Measurements from ENCODE around the gene ARHGAP19.

- no peak for TF ChIP-seq POLR2AphosphoS5 (IDR thresholded peaks at IDR 0.05)
- TF ChIP-seq, protein P1, sequence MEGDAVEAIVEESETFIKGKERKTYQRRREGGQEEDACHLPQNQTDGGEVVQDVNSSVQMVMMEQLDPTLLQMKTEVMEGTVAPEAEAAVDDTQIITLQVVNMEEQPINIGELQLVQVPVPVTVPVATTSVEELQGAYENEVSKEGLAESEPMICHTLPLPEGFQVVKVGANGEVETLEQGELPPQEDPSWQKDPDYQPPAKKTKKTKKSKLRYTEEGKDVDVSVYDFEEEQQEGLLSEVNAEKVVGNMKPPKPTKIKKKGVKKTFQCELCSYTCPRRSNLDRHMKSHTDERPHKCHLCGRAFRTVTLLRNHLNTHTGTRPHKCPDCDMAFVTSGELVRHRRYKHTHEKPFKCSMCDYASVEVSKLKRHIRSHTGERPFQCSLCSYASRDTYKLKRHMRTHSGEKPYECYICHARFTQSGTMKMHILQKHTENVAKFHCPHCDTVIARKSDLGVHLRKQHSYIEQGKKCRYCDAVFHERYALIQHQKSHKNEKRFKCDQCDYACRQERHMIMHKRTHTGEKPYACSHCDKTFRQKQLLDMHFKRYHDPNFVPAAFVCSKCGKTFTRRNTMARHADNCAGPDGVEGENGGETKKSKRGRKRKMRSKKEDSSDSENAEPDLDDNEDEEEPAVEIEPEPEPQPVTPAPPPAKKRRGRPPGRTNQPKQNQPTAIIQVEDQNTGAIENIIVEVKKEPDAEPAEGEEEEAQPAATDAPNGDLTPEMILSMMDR (IDR thresholded peaks at IDR 0.05), result no peak
Measured at GRCh38 chr10:97179731-97180362, 112.6 kb downstream of the ARHGAP19 start.
